ENCODE data around the gene SOS1.

DNA sequence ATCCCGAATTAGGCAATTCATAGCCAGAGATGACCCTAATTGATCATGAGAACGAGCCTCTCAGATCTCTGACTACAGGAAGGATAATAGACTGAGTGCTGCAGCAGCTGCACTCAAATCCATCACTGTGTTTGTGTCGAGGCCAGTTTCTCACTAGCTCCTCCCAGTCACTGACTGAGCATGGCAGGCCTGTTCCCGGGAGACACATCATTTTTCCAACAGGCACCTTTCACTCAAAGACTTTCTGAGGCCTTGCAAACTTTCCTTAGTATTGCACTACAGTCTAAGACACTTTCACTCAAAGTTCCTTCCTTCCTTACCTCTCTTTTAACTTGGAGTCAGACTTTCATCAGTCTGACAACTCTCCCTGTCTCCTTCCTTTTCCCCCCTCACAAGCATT lies 13.7 kb downstream of the SOS1 start:
- TF ChIP-seq CTCF (IDR thresholded peaks at IDR 0.05) (no peak), POLR2A (IDR thresholded peaks at IDR 0.05) (no peak)
